Measurements from ENCODE around the gene ATP23.

ATP23 gene, protein sequence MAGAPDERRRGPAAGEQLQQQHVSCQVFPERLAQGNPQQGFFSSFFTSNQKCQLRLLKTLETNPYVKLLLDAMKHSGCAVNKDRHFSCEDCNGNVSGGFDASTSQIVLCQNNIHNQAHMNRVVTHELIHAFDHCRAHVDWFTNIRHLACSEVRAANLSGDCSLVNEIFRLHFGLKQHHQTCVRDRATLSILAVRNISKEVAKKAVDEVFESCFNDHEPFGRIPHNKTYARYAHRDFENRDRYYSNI

DNA sequence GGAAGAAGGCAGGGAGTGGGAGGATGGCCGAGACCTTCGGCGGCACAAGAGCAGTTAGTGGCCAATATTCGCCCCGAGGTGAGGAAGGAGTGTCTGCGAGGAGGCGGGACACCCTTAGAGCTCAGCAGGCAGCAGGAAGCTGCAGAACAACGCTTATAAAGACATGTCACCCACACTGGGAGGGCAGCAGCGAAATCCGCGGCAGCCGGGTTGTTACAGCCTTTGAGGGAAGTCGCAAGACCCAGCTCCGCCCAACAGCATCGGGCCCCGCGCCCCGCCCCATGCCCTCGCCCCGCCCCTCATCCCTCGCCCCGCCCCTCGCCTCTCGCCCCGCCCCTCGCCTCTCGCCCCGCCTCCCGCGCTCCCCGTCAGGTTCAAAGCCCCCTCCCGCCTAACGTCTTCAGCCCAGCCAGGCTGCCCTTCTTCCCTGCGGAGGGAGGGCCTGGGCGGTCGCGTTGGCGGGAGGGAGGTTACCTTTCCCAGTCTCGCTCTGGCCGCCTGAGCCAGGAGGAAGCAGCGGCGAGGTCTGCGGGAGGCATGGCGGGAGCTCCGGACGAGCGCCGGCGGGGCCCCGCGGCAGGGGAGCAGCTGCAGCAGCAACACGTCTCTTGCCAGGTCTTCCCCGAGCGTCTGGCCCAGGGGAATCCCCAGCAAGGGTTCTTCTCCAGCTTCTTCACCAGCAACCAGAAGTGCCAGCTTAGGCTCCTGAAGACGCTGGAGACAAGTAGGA, at the start of gene ATP23:
Gene ATP23, plus strand, starts transcription at position 403 of the 730 bp plus-strand sequence. Its CDS starts 135 bp downstream, at position 538.
- DNase-seq (ENCODE audit: low read depth, low spot score), result peak; percentile 48

DNA sequence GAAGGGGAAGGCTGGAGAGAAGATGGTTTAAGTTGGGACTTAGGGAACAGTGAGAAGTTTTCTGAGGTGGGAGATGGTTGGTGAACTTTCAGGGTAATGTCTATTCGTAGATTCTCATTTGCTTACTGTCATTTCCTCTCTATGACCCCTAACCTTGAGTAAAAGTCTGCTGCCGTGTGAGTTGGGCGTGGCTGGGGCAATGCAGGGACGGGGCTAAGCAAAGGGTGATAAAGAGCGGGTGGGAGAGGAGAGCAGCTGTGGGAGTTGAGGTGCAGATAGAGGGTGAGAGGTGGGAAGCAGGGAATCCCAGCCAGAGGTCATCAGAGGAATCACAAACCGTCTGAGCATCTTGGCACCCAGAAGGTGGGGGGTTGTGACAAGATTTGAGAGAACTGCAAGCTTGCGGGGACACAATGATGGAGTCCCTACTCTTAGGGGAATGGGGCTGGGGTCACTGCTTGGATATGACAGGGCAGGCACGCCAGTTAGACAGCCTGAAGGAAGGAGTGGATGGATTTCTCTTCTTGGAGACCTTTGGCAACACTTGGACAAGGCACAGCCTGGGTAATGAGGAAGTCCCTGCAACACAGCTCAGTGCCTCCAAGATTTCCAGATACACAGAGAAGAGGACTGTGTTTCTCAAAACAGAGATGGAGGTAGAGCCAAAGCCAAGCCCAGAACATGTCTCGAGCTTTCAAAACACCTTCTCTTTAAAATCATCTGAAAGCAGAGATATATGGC, 49.0 kb upstream of the ATP23 start:
- no peak for DNase-seq (ENCODE audit: low read depth, low spot score)
- no peak overlapping the region for H3K27ac ChIP-seq

More for the DNA sequence above, at the start of gene ATP23:
- peak within 1 kb of the TSS; percentile 54 for H3K27ac ChIP-seq

- DNase-seq (ENCODE audit: low read depth, low spot score), result no peak
- no peak overlapping the region for H3K27ac ChIP-seq
These were observed 47.7 kb upstream of the ATP23 start for GRCh38 chr12:57893431-57894353.

GRCh38 chr12:57894399-57895292, 46.7 kb upstream of the ATP23 start:
- no peak overlapping the region for H3K27ac ChIP-seq
- DNase-seq (ENCODE audit: low read depth, low spot score), result no peak

- no peak for DNase-seq (ENCODE audit: low read depth, low spot score)
- no peak overlapping the region for H3K27ac ChIP-seq
These were observed 45.8 kb upstream of the ATP23 start for GRCh38 chr12:57895389-57896114.

DNA sequence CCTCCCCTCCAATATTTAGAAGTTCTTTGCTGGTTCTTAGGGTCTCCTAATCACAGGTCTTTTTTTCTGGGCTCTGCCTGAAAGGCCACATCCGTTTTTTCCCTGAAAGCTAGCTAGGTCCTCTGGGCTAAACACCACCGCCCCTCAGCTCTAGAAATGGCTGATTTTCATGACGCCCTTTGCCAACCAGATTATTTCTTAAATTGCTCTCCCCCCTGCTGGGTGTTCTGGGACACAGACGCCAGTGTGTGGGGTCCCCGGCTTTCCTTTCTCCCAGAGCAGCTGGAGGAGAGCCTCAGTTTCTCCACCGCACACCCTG, 45.3 kb upstream of the ATP23 start:
- no peak overlapping the region for H3K27ac ChIP-seq

GRCh38 chr12:57896434-57897201, 44.7 kb upstream of the ATP23 start:
- no peak for DNase-seq (ENCODE audit: low read depth, low spot score)
- no peak overlapping the region for H3K27ac ChIP-seq

More for the DNA sequence above, 45.3 kb upstream of the ATP23 start:
- DNase-seq (ENCODE audit: low read depth, low spot score), result no peak

DNA sequence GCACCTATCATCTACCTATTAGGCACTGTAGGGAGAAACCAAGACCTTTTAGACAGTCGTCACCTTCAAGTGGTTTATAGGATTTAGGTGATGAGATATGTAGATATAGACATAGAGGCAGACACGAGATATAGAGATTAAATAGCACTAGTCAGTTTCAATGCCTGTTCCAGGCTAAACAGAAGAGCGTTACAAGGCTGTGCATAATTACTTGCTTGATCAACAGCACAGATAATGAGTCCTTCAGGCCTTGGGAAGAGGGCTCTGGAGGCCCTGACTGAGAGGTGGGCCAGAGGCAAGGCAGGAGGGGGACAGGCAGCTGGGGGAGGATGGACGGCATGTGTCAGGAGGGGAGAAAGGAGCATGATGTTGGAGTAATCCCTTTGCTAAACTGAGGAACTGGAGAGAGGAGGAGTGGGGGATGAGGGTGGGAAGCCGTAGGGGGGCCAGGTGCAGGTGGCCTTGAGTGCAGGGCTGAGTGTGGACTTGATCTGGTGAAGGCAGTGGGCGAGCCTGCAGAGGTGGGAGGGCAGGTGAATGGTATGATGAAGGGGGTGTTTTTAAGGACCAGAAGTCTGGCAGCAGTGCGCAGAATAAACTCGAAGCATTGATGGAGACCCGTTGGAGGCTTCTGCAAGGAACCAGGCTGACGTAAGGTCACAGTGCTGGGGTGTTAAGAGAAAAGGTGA, 43.9 kb upstream of the ATP23 start:
- no peak overlapping the region for H3K27ac ChIP-seq
- DNase-seq (ENCODE audit: low read depth, low spot score), result no peak

GRCh38 chr12:57898308-57898970, 42.9 kb upstream of the ATP23 start:
- H3K27ac ChIP-seq, result peak overlapping the region; percentile 72
- no peak for DNase-seq (ENCODE audit: low read depth, low spot score)

DNA sequence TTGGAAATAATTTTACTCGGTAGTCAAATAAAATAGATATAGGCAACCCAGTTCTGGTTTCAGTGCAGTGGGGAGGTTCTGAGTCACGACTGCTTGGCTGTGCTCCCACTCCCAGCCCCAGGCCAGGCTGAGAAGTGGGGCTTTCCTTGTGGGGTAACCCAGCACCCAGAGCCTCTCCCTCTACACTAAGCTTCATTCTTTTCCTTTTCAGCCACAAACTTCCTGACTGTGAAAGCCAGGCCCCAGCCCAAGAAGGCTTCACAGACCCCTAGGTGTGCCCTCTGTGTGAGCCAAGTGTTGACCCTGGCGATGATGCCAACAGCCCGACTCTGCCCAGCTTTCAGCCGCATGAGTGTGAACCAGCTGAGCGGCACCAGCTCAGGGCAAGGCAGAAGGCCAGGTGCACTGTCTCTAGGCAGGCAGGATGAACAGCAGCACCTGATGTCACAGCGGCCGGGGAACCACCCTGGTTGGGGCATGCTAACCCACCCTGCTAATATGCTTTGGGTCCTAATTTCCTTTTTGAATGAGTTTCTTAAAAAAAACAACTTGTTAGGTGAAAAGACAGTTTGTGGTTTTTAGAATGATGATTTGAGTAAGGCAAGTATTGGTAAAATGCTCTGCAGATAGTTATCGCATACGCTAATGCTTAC, 42.2 kb upstream of the ATP23 start:
- peak overlapping the region; percentile 72 for H3K27ac ChIP-seq
- DNase-seq (ENCODE audit: low read depth, low spot score), result peak; percentile 36

DNA sequence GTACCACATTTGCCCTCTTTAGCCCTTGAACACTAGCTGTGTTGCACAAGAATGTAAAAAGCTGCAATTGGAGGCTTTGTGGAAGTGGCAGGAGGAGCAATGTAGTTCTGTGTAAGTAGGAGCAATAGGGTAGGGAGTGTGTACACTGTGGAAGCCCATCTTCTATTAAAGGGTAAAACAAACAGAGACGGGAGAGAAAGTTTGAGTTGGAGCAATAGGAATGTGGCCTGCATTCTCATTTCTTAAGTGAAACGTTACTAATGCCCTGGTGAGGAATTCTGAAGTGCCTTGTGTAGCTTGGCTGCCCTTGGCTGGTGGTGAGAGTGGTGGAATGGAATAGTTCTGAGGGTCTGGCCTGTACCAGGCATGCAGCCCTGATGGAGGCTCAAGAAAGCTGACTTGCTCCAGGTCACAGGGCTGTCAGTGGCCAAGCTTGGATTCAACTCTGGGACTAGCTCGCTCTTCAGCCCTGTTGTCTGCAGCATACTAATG, 38.8 kb upstream of the ATP23 start:
- DNase-seq (ENCODE audit: low read depth, low spot score), result no peak
- no peak overlapping the region for H3K27ac ChIP-seq

GRCh38 chr12:57904426-57904825, 36.9 kb upstream of the ATP23 start:
- no peak overlapping the region for H3K27ac ChIP-seq
- DNase-seq (ENCODE audit: low read depth, low spot score), result no peak

- DNase-seq (ENCODE audit: low read depth, low spot score), result peak; percentile 43
- no peak overlapping the region for H3K27ac ChIP-seq
These were observed 36.2 kb upstream of the ATP23 start for GRCh38 chr12:57904848-57905811.

DNA sequence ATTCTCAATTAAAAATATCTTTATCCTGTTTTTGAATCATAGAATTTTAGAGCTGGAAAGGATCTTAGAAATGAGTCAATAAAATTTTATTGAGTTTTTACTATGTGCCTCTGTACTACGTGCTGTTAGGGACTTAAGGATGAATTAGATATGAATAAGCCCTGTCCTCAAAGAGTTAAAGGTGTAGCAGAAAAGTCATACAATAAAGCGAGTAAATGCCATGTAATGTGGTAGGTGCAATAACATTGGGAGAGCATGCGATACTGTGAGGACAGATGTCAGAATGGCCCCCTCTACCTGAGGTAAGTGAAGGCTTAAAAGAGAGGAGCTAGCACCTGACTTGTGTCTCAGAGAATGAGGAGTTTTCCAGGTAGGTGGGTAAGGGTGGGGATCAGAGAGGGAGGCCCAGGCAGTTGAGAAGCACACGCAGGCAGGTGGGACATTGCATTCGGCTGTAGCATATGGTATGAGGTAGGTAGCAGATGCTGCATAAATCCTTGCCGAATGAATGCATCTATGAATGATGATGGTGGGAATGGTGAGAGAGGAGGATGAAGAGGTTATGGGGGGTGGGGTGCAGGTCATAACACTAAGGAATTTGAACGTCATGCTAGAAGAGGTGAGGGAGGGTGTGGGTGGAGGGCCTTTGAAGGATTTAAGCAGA, 35.4 kb upstream of the ATP23 start:
- no peak for DNase-seq (ENCODE audit: low read depth, low spot score)

More for the DNA sequence above, 35.4 kb upstream of the ATP23 start:
- H3K27ac ChIP-seq, result no peak overlapping the region
